HL-60/S4 treated with phorbol 12-myristate 13-acetate at 8.2 ng/mL for 4 days and 3 days (cell line): Measurements from ENCODE around the gene SMG6.

ENCODE experiments used
- in situ Hi-C: fragments of 300-500 bp; cut with MboI; formaldehyde crosslinking; loops from 2 replicates; pipeline ENCODE4 v1.15.0; 2022; ENCODE audit warnings: low sequenced_read_pairs

The SMG6 gene

GRCh38 chr17:2037155-2037554 is 266.4 kb downstream of the SMG6 start:
- in situ Hi-C loops = no loop called here

DNA sequence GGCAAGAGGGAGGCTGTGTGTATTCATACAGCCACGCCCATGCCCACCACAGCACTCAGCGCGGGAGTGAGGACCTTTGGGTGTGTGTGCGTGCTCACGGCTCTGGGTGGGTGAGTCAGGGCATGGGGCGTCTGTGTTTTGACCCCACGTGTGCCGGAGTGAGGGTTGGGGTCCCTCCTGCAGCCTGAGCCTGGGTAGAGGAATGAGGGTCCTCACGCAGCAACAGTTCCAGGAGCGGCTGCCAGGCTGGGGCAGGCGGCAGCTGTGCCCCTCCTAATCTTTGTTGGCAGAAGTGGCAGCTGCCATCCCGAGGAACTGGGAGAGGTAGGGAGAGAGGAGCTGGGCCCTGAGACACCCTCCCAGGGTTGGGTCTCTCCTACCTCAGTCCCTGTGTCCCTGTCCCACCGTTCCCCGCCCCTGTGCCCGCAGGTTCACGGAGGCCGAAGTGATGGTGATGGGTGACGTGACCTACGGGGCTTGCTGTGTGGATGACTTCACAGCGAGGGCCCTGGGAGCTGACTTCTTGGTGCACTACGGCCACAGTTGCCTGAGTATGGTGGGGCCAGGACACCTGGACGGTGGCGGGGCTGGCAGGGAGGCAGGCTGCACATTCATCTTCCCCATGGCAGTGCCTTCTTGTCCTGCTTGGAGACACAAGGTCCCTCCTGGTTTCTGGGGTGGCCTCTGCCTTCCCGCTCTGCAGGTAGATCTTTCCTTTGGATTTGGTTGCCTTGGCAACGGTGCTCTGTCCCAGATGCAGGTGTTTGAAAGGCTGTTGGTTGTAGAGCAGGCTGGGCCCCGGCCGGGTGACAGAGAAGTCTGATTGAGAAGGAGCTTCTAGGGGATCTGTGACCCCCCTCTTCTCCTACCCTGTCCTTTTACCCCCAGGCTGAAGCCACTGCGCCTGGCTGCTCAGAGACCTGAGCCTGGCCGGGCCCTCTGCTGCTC is 267.8 kb downstream of the SMG6 start:
- in situ Hi-C loops = no loop called here

- in situ Hi-C loops = no loop called here
Measured at GRCh38 chr17:2034806-2035540, 268.6 kb downstream of the SMG6 start.

DNA sequence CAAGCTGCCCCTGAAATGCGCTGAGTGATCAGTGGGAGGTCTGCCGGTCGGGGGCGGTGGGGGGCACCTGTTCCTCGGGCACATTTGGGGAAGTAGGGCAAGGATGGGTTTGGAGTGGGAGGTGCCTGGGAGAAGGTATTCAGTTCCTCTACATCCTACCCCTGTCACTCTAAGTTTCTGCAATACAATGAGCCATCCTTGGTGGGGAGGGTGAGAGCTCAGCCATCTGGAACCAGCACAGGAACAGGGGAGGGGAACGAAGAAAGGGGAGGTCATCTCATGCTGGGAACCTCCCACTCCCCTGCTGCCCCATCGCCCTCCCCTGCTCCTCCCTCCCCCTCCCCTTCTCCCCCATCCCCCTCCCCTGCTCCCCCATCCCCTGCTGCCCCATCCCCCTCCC is 269.4 kb downstream of the SMG6 start:
- in situ Hi-C loops = no loop called here

DNA sequence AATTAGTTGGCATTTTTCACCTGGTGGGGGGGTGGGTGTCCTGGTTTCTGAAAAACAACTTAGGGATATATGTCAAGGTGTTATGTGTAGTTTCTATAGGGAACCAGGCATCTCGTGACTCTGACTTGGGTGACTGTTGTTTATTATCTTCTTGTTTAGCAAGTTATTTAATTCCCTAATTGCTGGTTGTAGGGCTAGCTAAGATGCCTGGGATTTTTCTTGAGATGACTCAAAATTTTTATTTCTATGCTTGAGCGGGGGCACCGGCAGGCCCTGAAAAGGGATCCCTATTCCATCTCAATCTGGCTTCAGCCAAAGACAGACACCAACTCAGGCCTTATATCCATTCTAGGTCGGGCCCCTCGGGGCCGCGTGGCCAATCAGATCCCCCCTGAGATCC is 270.4 kb downstream of the SMG6 start:
- in situ Hi-C loops = no loop called here

- in situ Hi-C loops = no loop called here
Measured at GRCh38 chr17:2030779-2031163, 272.8 kb downstream of the SMG6 start.

GRCh38 chr17:2029911-2030778 is 273.4 kb downstream of the SMG6 start, which contains the start of gene DPH1:
Gene DPH1 (plus strand): TSS chr17:2030153. CDS start chr17:2030170, 17 bp downstream.
- in situ Hi-C loops = no loop called here

GRCh38 chr17:2028737-2029136 is 274.8 kb downstream of the SMG6 start:
- in situ Hi-C loops = no loop called here

- in situ Hi-C loops = no loop called here
Measured at GRCh38 chr17:2028234-2028614, 275.4 kb downstream of the SMG6 start.

DNA sequence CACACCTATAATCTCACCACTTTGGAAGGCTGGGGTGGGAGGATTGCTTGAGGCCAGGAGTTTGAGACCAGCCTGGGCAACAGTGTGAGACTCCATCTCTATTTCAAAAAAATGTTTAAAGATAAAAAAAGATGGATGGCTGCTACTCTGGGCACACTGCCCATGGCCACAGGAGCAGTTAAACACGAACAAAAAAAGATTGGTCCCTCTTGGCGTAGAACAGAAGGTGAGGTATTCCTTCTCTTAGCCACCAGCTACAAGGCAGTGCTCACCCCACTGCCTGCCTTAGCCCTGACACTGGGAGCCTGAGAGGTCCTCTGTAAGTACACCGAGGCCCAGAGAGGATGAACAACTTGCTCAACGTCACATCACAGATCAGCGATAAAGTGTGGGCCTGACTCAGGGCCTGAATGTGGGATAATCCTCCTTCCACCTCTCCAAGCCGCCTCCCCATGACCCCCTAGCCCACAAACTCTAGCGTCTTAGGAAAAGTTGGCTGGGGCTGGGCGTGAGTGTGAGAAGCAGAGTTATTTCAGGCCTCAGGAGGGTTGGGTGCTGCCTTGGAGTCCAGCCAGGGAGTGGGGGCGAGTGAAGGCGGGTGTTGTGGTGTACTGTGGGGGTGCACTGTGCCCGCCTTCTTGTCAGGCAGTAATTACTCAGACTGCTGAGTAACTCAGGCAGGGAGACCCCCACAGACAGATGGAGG is 275.9 kb downstream of the SMG6 start:
- in situ Hi-C loops = no loop called here

DNA sequence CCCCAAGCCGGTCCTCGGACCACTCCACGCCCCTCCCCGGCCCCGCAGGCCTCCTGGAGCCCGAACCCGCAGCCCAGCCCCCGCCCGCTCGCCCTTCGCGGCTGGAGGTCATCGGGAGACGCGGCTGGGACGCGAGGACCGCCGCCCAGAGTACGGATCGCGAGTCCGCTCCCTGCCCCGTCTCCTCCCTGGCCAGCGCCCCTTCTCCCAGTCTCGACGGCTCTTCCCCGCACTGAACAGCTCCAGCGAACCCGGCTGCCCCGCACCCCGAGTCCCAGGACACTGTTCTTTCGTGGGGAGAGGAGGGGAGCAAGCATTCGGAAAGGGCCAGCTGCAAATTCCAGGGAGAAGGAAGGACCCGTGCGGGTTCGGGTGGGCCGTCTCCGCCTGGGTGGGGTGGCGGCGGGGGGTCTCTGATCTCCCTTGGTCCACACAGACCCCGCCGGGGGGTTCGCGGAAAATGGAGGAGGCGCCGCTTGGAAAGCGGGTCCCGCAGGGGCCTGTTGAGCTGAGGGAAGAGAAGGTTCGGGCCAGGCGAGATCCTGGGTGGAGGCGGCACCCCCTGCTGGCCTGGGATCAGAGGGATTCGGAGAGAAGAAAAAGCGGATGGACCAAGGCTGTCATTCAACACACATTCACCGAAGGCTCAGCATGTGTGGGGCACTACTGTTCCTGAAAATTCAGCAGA is 277.8 kb downstream of the SMG6 start:
- in situ Hi-C loops = no loop called here

- in situ Hi-C loops = no loop called here
Measured at GRCh38 chr17:2025220-2025621, 278.4 kb downstream of the SMG6 start, which contains the start of gene RTN4RL1. Gene RTN4RL1 (minus strand): TSS chr17:2025334. CDS start chr17:2024865, 469 bp downstream.

- in situ Hi-C loops = no loop called here
Measured at GRCh38 chr17:2024572-2025219, 278.9 kb downstream of the SMG6 start.

DNA sequence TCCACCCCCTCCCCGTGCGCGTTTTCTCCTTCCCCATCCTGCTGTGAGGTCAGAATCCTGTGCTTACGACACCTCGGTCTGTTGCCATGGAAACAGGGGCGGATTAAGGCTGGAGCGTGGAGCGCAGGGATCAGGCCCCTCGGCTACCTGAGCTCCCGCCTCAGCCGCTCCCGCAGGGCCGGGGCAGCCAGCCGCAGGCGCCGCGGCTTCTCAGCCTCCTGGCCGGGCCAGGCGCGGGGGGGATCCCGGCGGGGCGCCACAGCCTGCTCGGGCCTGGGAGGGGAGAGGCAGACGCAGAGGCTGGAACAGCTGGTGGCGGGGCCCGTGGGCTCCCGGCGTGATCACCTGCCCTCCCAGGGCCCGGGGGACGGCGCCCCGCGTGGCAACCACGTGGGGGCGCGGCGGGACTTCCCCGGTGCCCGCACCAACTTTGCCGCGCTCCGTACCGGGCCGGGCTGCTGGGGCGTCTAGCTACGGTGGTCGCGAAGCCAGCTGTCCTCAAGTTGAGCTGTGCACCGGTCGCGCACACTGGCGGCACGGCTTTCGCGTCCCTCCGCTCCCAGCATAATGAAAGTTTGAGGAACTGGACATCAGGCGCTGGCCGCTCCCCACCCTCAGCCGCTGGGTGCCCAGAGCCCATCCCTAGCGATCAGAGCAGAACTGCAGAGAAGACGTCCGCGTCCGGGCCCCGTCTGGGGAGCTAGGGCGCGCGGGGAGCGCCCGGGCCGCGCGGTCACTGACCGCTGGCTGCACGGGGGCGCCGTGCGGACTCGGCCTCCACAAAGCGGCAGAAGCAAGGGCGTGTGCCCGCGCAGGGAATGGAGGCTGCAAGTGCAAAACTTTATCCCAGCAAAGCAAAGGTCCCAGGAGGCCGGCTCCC is 279.7 kb downstream of the SMG6 start:
- in situ Hi-C loops = no loop called here

DNA sequence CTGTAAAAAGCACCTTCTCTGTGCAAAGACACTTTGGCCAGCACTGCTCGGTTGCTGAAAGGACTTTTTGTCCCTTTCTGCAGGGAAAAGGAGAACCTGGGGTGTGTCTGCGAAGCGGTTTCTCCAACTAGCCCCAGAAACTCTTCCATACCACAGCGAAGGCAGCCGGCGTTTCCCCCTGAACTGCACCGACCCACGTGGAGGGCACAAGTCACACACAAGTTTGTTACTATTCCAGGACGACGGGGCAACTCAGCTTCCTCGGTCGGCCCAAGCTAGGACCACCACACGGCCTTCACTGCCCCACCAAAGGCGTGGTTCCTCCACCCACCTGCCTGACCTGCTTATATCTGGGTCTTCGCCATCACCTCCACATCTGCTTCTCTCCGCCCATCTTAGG is 280.3 kb downstream of the SMG6 start:
- in situ Hi-C loops = no loop called here

DNA sequence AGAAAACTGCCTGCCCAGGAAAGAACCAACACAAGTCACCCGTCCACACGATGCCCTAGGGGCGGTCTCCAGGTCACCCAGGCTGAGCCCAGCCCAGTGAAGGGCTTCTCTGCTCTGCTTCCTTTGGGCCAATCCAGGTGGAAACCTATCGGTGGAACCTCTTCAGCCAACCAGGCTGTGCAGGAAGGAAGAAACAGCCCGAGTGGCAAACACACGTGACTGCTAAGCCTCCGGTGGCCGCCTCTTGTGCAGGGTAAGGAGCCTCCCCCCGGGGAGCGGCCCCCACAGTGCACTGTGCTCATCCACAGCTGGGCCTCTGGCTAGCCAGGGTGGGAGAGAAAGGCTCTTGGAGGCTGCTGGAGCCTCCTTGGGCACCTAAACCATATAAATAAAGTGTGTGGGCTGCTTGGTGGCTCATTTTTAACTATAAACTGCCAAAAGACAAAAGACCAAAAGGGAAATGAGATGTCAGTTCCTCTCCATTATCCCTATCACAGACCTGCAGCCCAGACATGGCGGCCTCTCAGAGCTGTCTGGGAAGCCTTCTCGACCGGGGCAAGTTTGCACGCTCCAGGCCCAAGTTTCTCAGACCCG is 280.8 kb downstream of the SMG6 start:
- in situ Hi-C loops = no loop called here

- in situ Hi-C loops = no loop called here
Measured at GRCh38 chr17:2020721-2021120, 282.9 kb downstream of the SMG6 start.

- in situ Hi-C loops = no loop called here
Measured at GRCh38 chr17:2019723-2020122, 283.9 kb downstream of the SMG6 start.
